IMR-90 (cell line): ENCODE data around the gene NXN. TPM values are rescaled to one million over a fixed set of nuclear protein-coding genes. Genes with fewer than 3 reads are reported as not detected.
A peak's percentile ranks its signal among the peaks of the same experiment; 100 is the strongest.

Experiments used
- ATAC-seq: fragments of 200-7000 bp; cut with Tn5 transposase; 2 replicates; pipeline ENCODE4 v1.9.1; 2020; ENCODE audit warnings: low read depth, mild to moderate bottlenecking, moderate library complexity
- BruUV-seq: library from RNA; stranded (reverse); fragments of 400-500 nt; replicated peaks from 2 replicates; lab custom pipeline; 2021; lab: Mats Ljungman, UMichigan
- CTCF ChIA-PET: fragments of 300-600 bp; formaldehyde crosslinking; extraction: SDS; loops from one replicate; lab custom pipeline; 2021; ENCODE audit warnings: antibody characterized with exemption; lab: Yijun Ruan, JAX
- POLR2A ChIA-PET: fragments of 300-600 bp; sonication (Branson Sonifier 250); formaldehyde crosslinking; loops from one replicate; lab custom pipeline; 2022; ENCODE audit warnings: antibody characterized with exemption; ENCODE audit not compliant: unreplicated experiment; lab: Charles Lee
- DNase-seq: peaks from one replicate; pipeline ENCODE4 v3.0.0; 2013
- H2AFZ ChIP-seq: replicated peaks from 2 replicates; pipeline ENCODE3; 2013; ENCODE audit warnings: low read length, mild to moderate bottlenecking; ENCODE audit not compliant: poor library complexity
- H2AK5ac ChIP-seq: 2 replicates; pipeline ENCODE4 v1.6.1; 2013; ENCODE audit warnings: low read depth, low read length, inconsistent platforms
- H2AK9ac ChIP-seq: replicated peaks from 2 replicates; pipeline ENCODE3; 2013; ENCODE audit warnings: mild to moderate bottlenecking, low read depth, low read length, moderate library complexity; ENCODE audit not compliant: poor library complexity
- H2BK120ac ChIP-seq: 2 replicates; pipeline ENCODE4 v1.6.1; 2013; ENCODE audit warnings: low read depth, low read length, inconsistent platforms
- H2BK15ac ChIP-seq: 3 replicates; pipeline ENCODE4 v1.6.1; 2013; ENCODE audit warnings: low read depth, low read length, inconsistent platforms
- H2BK20ac ChIP-seq: 2 replicates; pipeline ENCODE4 v1.6.1; 2013; ENCODE audit warnings: low read depth, mild to moderate bottlenecking, inconsistent platforms, low read length, moderate library complexity
- H2BK5ac ChIP-seq: 2 replicates; pipeline ENCODE4 v1.6.1; 2013; ENCODE audit warnings: mild to moderate bottlenecking, low read depth, low read length, inconsistent platforms; ENCODE audit not compliant: poor library complexity, severe bottlenecking
- H3K14ac ChIP-seq: replicated peaks from 2 replicates; pipeline ENCODE4 v1.6.1; 2013; ENCODE audit warnings: low read depth, low read length, inconsistent platforms
- H3K18ac ChIP-seq: 2 replicates; pipeline ENCODE4 v1.6.1; 2013; ENCODE audit warnings: low read depth, low read length, control low read depth
- H3K23ac ChIP-seq: 2 replicates; pipeline ENCODE4 v1.6.1; 2013; ENCODE audit warnings: low read depth, low read length, inconsistent platforms
- H3K27ac ChIP-seq: 2 replicates; pipeline ENCODE4 v1.5.1; 2013; ENCODE audit warnings: mild to moderate bottlenecking, control low read depth, low read length; ENCODE audit not compliant: insufficient read depth
- H3K27me3 ChIP-seq: 2 replicates; pipeline ENCODE4 v1.6.1; 2013; ENCODE audit warnings: low read length; ENCODE audit not compliant: control insufficient read depth, insufficient read depth
- H3K36me3 ChIP-seq: 2 replicates; pipeline ENCODE4 v1.6.1; 2013; ENCODE audit warnings: low read length, mixed read lengths; ENCODE audit not compliant: control insufficient read depth, insufficient read depth
- H3K4ac ChIP-seq: 2 replicates; pipeline ENCODE4 v1.6.1; 2013; ENCODE audit warnings: low read depth, low read length, inconsistent platforms
- H3K4me1 ChIP-seq: 2 replicates; pipeline ENCODE4 v1.6.1; 2013; ENCODE audit warnings: low read length, mixed read lengths; ENCODE audit not compliant: control insufficient read depth, insufficient read depth
- H3K4me2 ChIP-seq: 2 replicates; pipeline ENCODE4 v1.6.1; 2013; ENCODE audit warnings: low read depth, mild to moderate bottlenecking, control low read depth, low read length, moderate library complexity
- H3K4me3 ChIP-seq: 2 replicates; pipeline ENCODE4 v1.5.1; 2013; ENCODE audit warnings: low read depth, mild to moderate bottlenecking, control low read depth, low read length, moderate library complexity; ENCODE audit not compliant: insufficient read depth
- H3K56ac ChIP-seq: 2 replicates; pipeline ENCODE4 v1.6.1; 2013; ENCODE audit warnings: low read length, inconsistent platforms; ENCODE audit not compliant: insufficient read depth; ENCODE audit errors: extremely low read depth
- H3K79me1 ChIP-seq, 2 experiments: 2 replicates each; pipeline ENCODE4 v1.6.1; 2013; ENCODE audit warnings: low read length in 2 of 2, inconsistent platforms in 1 of 2, low read depth in 1 of 2
- H3K9ac ChIP-seq: 2 replicates; pipeline ENCODE4 v1.6.1; 2013; ENCODE audit warnings: low read depth, low read length, control low read depth
- H3K9me1 ChIP-seq: 2 replicates; pipeline ENCODE4 v1.6.1; 2013; ENCODE audit warnings: low read length, inconsistent platforms; ENCODE audit not compliant: insufficient read depth
- H3K9me3 ChIP-seq: 2 replicates; pipeline ENCODE4 v1.6.1; 2013; ENCODE audit warnings: low read length; ENCODE audit not compliant: control insufficient read depth, insufficient read depth
- H4K20me1 ChIP-seq: 2 replicates; pipeline ENCODE4 v1.6.1; 2013; ENCODE audit warnings: low read length, inconsistent platforms; ENCODE audit not compliant: insufficient read depth
- H4K5ac ChIP-seq: 2 replicates; pipeline ENCODE4 v1.6.1; 2013; ENCODE audit warnings: mild to moderate bottlenecking, low read depth, low read length, control low read depth
- H4K8ac ChIP-seq, 2 experiments: 2 replicates each; pipeline ENCODE4 v1.6.1; 2013; ENCODE audit warnings: low read depth in 2 of 2, low read length in 2 of 2, control low read depth in 1 of 2, inconsistent platforms in 1 of 2
- H4K91ac ChIP-seq: 2 replicates; pipeline ENCODE4 v1.6.1; 2013; ENCODE audit warnings: low read depth, low read length, inconsistent platforms; ENCODE audit not compliant: insufficient read depth
- BHLHE40 ChIP-seq: fragments of 150-350 bp; IDR thresholded peaks from 2 replicates; pipeline ENCODE4 v1.6.1; 2016; ENCODE audit warnings: mild to moderate bottlenecking, low read depth, low read length
- CEBPB ChIP-seq: IDR thresholded peaks from 2 replicates; pipeline ENCODE4 v1.6.1; 2012; ENCODE audit warnings: low read depth, low read length, improper control_type of control experiment
- CHD1 ChIP-seq: IDR thresholded peaks from 2 replicates; pipeline ENCODE4 v1.6.1; 2012; ENCODE audit warnings: low read depth, low read length, improper control_type of control experiment
- FOS ChIP-seq: fragments of 150-350 bp; IDR thresholded peaks from 2 replicates; pipeline ENCODE4 v1.6.1; 2016; ENCODE audit warnings: low read depth, low read length
- MAFK ChIP-seq: IDR thresholded peaks from 2 replicates; pipeline ENCODE4 v1.6.1; 2012; ENCODE audit warnings: low read depth, low read length, improper control_type of control experiment
- MAZ ChIP-seq: IDR thresholded peaks from 2 replicates; pipeline ENCODE4 v1.6.1; 2012; ENCODE audit warnings: low read depth, mild to moderate bottlenecking, low read length, improper control_type of control experiment, moderate library complexity, borderline replicate concordance
- MXI1 ChIP-seq: IDR thresholded peaks from 2 replicates; pipeline ENCODE4 v1.6.1; 2012; ENCODE audit warnings: low read depth, mild to moderate bottlenecking, low read length, moderate library complexity, borderline replicate concordance
- NFE2L2 ChIP-seq: fragments of 150-350 bp; IDR thresholded peaks from 2 replicates; pipeline ENCODE4 v1.6.1; 2016; ENCODE audit warnings: low read depth, mild to moderate bottlenecking, low read length
- POLR2A ChIP-seq: IDR thresholded peaks from 2 replicates; pipeline ENCODE4 v1.6.1; 2012; ENCODE audit warnings: mild to moderate bottlenecking, low read depth, low read length
- RAD21 ChIP-seq: IDR thresholded peaks from 2 replicates; pipeline ENCODE4 v1.6.1; 2012; ENCODE audit warnings: low read length, improper control_type of control experiment
- RCOR1 ChIP-seq: IDR thresholded peaks from 2 replicates; pipeline ENCODE4 v1.6.1; 2012; ENCODE audit warnings: mild to moderate bottlenecking, low read length, improper control_type of control experiment; ENCODE audit not compliant: insufficient replicate concordance
- RFX5 ChIP-seq: IDR thresholded peaks from 2 replicates; pipeline ENCODE4 v1.8.0; 2012; ENCODE audit warnings: low read depth, mild to moderate bottlenecking, low read length, moderate library complexity
- SMC3 ChIP-seq: fragments of 150-350 bp; IDR thresholded peaks from 2 replicates; pipeline ENCODE4 v1.6.1; 2016; ENCODE audit warnings: low read depth, mild to moderate bottlenecking, antibody characterized with exemption, low read length, moderate library complexity
- WGBS, 2 experiments: methylation state at CpG; one replicate each; pipeline versions ENCODE4 v1.1.5 to v1.1.7; 2013; ENCODE audit warnings: missing lambda C conversion rate in 2 of 2; ENCODE audit not compliant: insufficient read length in 1 of 2; ENCODE audit errors: extremely low coverage in 2 of 2; 5-methylcytosine and 5-hydroxymethylcytosine counted together
- dilution Hi-C: fragments of 300-500 bp; cut with HindIII; formaldehyde crosslinking; loops from one replicate; pipeline ENCODE4 v1.14.3; 2018; ENCODE audit warnings: low sequenced_read_pairs; ENCODE audit not compliant: unreplicated experiment
- in situ Hi-C: fragments of 300-500 bp; cut with MboI; formaldehyde crosslinking; loops from 3 replicates; pipeline ENCODE4 v1.14.3; 2019; ENCODE audit warnings: low sequenced_read_pairs, inconsistent platforms, mixed read lengths
- intact Hi-C: fragments of 100-400 bp; cut with micrococcal nuclease; formaldehyde crosslinking; loops from 2 replicates; pipeline ENCODE4 v1.10.0; 2022
- polyA plus RNA-seq, 3 experiments: library from polyadenylated mRNA; depleted of rRNA; stranded (reverse); fragments of >200 nt; gene quantifications; 2 replicates each; pipeline ENCODE4 v1.2.3, GENCODE V29; 2012; ENCODE audit warnings: low replicate concordance in 1 of 3
- total RNA-seq: library from RNA; depleted of rRNA; stranded (reverse); fragments of >200 nt; gene quantifications from 2 replicates; pipeline ENCODE4 v1.2.3, GENCODE V29; 2012
- TF ChIP-seq, protein P1 (sequence below): fragments of 150-350 bp; IDR thresholded peaks from 2 replicates; pipeline ENCODE4 v1.6.1; 2016; ENCODE audit warnings: low read depth, mild to moderate bottlenecking, low read length, moderate library complexity, borderline replicate concordance
- TF ChIP-seq, protein P2 (sequence below): conservative IDR thresholded peaks from 2 replicates; pipeline ENCODE4 v1.5.1; 2012; ENCODE audit warnings: mild to moderate bottlenecking, low read depth, low read length, improper control_type of control experiment
- TF ChIP-seq, protein P3 (sequence below): fragments of 150-350 bp; IDR thresholded peaks from 2 replicates; pipeline ENCODE4 v1.6.1; 2017; ENCODE audit warnings: mild to moderate bottlenecking, antibody characterized with exemption, low read length, low read depth

The NXN gene
- total and polyA plus RNA-seq, 2 of the 4 experiments (the other 2 are of a cell fraction): 52.5 to 116 TPM

DNA sequence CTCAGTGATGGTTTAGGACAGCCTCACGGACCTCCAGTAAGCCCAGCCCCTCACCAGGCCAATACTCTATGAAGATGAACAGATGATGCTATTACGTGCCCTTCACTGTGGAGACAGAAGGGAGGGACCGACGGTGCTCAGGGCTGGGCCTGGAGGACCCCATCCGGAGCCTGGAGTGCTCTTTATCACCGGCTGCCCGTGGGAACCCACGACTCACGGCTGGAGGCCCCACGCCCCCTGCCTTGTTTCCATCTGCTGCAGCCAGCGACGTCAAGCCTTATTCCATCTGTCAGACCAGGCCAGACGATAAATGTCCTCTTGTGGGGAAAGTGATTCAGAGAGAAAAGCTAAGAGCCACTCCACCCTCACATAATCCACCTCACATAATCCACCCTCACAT, 13.4 kb upstream of the NXN start:
- Histone ChIP-seq H2BK120ac (no peak overlapping the region), H3K9me3 (no peaks in the 10 kb centered on the region), H3K27me3 (no peaks in the 10 kb centered on the region), H3K56ac (no peak overlapping the region), H3K79me1 (peaks cover 6 to 10% of the 10 kb centered on the region in 2 experiments), H3K4ac (no peak overlapping the region), H3K23ac (no peak overlapping the region), H3K9ac (no peak overlapping the region), H2AK9ac (no peak overlapping the region), H3K18ac (no peak overlapping the region), H2BK15ac (no peak overlapping the region), H3K27ac (no peak overlapping the region), H4K5ac (no peak overlapping the region), H2AFZ (no peak overlapping the region), H4K20me1 (peaks cover 2% of the 10 kb centered on the region; the same call in 1 of the 2 replicates), H3K4me2 (no peak overlapping the region), H4K8ac (no peak overlapping the region), H3K9me1 (peaks cover under 1% of the 10 kb centered on the region; the same call in 1 of the 2 replicates), H3K14ac (no peak overlapping the region), H3K4me1 (0 out of 2 replicates have a peak, but pooled peaks cover 2% of the 10 kb centered on the region), H3K36me3 (no peaks in the 10 kb centered on the region), H4K91ac (no peak overlapping the region), H2BK20ac (no peak overlapping the region), H2AK5ac (no peak overlapping the region), H3K4me3 (no peak overlapping the region), H2BK5ac (no peak overlapping the region)
- intact Hi-C loops (no loop called here), dilution Hi-C loops (loop anchor here (25.0 kb wide), 1 partner anchor 206 kb away; the partner anchor contains the start of genes GLOD4 and MRM3), in situ Hi-C loops (no loop called here)
- TF ChIP-seq SMC3 (no peak), MAZ (no peak), MAFK (no peak), CEBPB (no peak), RAD21 (no peak), CHD1 (no peak), FOS (no peak), NFE2L2 (no peak), POLR2A (no peak), MXI1 (no peak), RFX5 (no peak), RCOR1 (no peak), BHLHE40 (no peak)
- TF ChIP-seq, protein P1, sequence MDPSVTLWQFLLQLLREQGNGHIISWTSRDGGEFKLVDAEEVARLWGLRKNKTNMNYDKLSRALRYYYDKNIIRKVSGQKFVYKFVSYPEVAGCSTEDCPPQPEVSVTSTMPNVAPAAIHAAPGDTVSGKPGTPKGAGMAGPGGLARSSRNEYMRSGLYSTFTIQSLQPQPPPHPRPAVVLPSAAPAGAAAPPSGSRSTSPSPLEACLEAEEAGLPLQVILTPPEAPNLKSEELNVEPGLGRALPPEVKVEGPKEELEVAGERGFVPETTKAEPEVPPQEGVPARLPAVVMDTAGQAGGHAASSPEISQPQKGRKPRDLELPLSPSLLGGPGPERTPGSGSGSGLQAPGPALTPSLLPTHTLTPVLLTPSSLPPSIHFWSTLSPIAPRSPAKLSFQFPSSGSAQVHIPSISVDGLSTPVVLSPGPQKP: no peak
- TF ChIP-seq, protein P2, sequence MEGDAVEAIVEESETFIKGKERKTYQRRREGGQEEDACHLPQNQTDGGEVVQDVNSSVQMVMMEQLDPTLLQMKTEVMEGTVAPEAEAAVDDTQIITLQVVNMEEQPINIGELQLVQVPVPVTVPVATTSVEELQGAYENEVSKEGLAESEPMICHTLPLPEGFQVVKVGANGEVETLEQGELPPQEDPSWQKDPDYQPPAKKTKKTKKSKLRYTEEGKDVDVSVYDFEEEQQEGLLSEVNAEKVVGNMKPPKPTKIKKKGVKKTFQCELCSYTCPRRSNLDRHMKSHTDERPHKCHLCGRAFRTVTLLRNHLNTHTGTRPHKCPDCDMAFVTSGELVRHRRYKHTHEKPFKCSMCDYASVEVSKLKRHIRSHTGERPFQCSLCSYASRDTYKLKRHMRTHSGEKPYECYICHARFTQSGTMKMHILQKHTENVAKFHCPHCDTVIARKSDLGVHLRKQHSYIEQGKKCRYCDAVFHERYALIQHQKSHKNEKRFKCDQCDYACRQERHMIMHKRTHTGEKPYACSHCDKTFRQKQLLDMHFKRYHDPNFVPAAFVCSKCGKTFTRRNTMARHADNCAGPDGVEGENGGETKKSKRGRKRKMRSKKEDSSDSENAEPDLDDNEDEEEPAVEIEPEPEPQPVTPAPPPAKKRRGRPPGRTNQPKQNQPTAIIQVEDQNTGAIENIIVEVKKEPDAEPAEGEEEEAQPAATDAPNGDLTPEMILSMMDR: no peak
- TF ChIP-seq, protein P3, sequence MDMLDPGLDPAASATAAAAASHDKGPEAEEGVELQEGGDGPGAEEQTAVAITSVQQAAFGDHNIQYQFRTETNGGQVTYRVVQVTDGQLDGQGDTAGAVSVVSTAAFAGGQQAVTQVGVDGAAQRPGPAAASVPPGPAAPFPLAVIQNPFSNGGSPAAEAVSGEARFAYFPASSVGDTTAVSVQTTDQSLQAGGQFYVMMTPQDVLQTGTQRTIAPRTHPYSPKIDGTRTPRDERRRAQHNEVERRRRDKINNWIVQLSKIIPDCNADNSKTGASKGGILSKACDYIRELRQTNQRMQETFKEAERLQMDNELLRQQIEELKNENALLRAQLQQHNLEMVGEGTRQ: no peak
- no TSS peak for BruUV-seq
- no peak for ATAC-seq
- DNase-seq: peak; percentile 26
- CTCF ChIA-PET: no interaction called here
- 47% methylated on average over 4 of the region's 13 CpGs; no CpG with 5 or more reads in 1 of the 2 experiments for WGBS, 2 experiments
- POLR2A ChIA-PET: interaction anchor here (0.5 kb wide), 1 partner anchor 54 kb away, joined by 3 read pairs; no protein-coding TSS in a partner anchor
